GM21576 (cell line): ENCODE data around the gene SEPTIN2.
"Not testable (repeated sequence)": the region's sequence is repeated elsewhere in the genome, so short reads cannot be mapped to it uniquely, and the experiment has no call there.

Source experiments
- ATAC-seq: cut with Tn5 transposase; IDR thresholded peaks from one replicate; pipeline ENCODE4 v1.9.1; 2021; ENCODE audit warnings: mild to moderate bottlenecking, moderate library complexity; ENCODE audit not compliant: unreplicated experiment

The SEPTIN2 gene

DNA sequence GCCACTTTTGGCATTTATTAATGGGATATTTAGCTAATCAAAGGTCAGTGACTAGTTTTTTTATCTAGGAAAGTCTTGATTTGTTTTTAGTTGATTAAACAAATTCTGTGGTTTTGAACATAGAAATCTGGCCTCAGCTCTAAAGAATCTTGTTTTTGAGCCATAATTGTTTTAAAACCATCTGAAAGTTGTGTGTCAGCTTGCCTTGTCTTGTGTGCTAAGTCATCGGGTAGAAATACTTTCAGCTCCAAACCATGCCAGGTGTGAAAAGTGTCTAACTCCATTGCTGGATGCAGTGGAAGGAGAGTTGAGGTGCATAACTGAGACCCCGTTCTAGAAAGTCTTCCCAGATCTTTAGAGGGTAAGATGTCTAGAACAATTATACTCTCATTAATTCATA, 63.1 kb downstream of the SEPTIN2 start:
- no peak for ATAC-seq

DNA sequence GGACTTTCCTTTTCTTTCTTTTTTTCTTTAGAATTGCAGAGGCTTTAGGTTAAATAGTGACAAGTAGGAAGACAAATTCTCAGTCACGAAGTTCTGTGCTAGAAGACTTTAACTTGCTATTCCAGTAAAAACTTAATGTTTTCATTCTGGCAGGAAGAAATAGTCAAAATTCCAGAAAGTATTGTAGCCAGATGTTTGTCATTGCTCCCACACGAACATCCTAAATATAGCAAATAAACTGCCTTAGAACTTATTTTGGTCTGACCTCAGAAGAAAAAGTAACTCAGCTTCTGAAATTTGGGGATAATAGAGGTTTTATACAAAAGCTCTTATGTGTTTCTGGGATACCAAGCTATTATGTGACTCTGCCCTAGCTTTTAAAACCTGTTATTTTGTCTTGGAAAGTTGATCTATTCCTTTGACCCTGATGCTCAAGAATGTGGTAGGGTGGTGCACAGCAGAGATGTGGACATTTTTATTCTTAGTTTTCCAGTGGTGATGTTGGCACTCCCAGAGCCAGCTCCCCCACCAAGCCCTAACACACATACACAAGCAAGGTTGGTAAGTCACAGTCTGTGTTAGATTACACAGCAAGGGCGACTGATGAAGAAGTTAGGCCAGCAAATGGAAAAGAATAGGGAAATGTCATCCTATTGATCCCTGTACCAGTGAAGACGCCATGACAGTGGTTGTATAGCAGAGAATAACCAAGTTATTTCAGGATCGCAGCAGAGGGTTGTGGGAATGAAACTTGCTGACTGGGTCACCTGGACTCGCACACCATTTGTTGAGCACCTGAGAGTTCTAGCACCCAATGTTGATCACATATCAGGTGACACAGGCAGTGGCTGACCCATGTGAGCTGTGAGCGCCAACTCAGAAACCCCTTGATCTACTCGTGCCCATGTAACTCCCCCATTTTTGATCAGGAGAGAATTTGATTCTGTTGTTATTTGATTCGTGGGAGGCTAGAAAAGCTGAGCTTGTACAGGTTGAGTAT, 64.1 kb downstream of the SEPTIN2 start:
- ATAC-seq = no peak

DNA sequence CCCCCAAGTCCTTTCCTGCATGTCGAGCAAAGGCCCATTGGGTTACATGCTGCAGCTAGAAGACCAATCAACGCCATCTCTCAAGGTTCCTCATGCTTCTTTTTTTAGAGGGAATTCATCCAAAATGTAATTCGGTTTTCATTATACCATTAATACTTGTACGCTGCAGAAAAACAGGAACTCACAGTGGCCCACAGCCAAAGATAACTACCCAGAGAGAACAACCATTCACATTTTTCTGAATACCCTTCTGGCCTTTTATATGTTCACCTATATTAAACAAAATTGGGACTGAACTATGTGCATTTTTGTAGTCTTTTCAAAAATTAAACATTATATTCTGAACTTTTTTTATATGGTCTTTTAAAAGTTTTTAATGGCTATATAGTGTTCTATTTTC, 66.1 kb downstream of the SEPTIN2 start:
- ATAC-seq = no peak

DNA sequence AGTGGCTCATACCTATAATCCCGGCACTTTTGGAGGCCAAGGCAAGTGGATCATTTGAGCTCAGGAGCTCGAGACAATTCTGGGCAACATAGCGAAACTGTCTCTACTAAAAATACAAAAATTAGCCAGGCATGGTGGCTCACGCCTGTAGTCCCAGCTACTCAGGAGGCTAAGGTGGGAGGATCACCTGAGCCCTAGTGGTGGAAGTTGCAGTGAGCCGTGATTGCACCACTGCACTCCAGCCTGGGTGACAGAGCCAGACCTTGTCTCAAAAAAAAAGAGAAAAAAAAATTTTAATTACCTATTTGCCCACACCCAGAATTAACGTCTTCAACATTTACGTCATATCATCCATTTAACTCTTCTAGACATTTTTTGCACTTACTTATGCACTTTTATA, 69.7 kb downstream of the SEPTIN2 start:
- not testable (repeated sequence) for ATAC-seq

GRCh38 chr2:241386519-241386918, 70.8 kb downstream of the SEPTIN2 start:
- no peak for ATAC-seq

DNA sequence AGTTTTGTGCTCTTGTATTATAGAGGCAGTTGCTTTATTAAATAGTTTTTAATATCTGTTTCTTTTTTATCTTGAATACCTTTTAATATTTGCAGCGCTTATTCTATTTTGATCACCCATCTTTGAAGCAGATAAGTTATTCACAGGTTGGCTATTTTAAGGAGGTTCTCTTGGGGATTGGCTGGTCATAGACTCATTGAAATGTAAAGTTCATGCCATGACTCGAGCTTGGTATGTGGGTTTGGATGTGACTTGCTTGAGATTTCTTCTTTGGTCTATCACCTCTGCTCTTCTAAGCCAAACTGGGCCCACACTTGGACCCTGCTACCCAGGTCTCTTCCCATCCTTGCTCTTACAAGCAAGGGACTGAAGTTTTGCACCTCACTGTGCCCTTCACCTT, 74.0 kb downstream of the SEPTIN2 start:
- no peak for ATAC-seq

- no peak for ATAC-seq
These were observed 74.8 kb downstream of the SEPTIN2 start for GRCh38 chr2:241390301-241391206.

DNA sequence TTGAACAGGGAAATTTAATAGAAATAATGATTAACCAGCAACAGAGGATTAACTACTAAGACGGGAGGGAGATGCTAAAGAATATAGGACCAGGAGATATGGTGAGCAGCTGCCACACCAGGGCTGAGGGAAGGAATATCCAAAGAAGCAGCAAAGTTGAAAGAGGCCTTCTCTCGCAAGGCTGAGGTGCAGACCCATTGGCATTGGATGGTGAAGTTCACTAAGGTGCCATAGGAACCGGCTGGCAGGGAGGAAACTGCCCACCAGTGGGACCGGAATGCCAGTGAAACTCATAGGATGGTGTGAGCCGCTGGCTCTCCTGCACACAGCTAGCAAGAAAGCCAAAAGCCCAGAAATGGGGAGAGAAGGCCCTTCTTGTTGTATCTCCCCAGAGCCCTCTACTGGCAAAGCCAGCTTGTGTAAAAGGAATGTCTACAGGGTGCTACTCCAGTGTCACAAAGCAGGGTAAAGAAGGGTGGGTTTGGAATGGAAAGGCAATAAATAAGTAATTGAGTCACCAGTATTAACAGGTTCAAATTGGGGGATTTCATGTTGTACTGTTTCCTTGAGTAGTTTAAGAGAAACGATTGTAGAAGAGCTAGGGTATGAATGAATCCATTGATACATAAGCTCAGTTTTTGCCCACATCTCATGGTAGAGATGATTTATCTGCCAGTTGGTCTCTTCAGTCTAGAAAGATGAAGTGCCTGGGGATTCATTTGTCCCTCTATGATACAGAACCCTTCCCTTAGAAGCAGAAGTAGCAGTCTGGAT, 76.4 kb downstream of the SEPTIN2 start:
- ATAC-seq = no peak

DNA sequence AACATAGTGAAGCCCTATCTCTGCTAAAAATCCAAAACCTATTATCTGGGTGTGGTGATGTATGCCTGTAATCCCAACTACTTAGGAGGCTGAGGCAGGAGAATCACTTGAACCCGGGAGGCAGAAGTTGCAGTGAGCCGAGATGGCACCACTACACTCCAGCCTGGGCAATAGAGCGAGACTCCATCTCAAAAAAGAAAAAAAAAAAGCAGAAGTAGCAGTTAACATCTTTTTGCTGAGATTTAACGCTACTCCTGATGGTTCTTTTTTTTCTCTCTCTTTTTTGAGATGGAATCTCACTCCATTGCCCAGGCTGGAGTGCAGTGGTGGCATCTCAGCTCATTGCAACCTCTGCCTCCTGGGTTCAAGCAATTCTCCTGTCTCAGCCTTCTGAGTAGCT, 77.0 kb downstream of the SEPTIN2 start:
- not testable (repeated sequence) for ATAC-seq

- ATAC-seq = no peak
These were observed 77.9 kb downstream of the SEPTIN2 start for GRCh38 chr2:241393524-241394196.

DNA sequence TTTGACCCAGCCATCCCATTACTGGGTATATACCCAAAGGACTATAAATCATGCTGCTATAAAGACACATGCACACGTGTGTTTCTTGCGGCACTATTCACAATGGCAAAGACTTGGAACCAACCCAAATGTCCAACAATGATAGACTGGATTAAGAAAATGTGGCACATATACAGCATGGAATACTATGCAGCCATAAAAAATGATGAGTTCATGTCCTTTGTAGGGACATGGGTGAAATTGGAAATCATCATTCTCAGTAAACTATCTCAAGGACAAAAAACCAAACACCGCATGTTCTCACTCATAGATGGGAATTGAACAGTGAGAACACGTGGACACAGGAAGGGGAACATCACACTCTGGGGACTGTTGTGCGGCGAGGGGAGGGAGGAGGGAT, 81.1 kb downstream of the SEPTIN2 start:
- ATAC-seq = not testable (repeated sequence)

GRCh38 chr2:241399941-241400922, 84.5 kb downstream of the SEPTIN2 start:
- ATAC-seq = no peak
